GM06990 (cell line): Measurements from ENCODE around the gene PRORP.

ENCODE experiments used
- DNase-seq: peaks from one replicate; pipeline ENCODE4 v3.0.0-alpha.2; 2011; ENCODE audit not compliant: insufficient read length; ENCODE audit errors: extremely low read depth
- H3K27me3 ChIP-seq: replicated peaks from 2 replicates; pipeline ENCODE4 v1.6.0; 2011; ENCODE audit warnings: low read length; ENCODE audit not compliant: control insufficient read depth, insufficient read depth
- H3K36me3 ChIP-seq: 2 replicates; pipeline ENCODE4 v1.5.1; 2011; ENCODE audit warnings: low read length; ENCODE audit not compliant: control insufficient read depth, insufficient read depth
- H3K4me3 ChIP-seq: replicated peaks from 2 replicates; pipeline ENCODE4 v1.5.1; 2011; ENCODE audit warnings: low read depth, mild to moderate bottlenecking, control low read depth, low read length
- CTCF ChIP-seq: IDR thresholded peaks from 2 replicates; pipeline ENCODE4 v1.5.1; 2011; ENCODE audit warnings: low read length, control low read depth, mild to moderate bottlenecking, inconsistent platforms; ENCODE audit not compliant: insufficient read depth, poor library complexity, severe bottlenecking

Gene PRORP

GRCh38 chr14:35140718-35141581, 18.6 kb downstream of the PRORP start:
- DNase-seq = no peak
- H3K4me3 ChIP-seq = no peak overlapping the region
- H3K27me3 ChIP-seq = no peaks in the 10 kb centered on the region
- TF ChIP-seq CTCF = peak; percentile 27
- H3K36me3 ChIP-seq = peaks cover 1% of the 10 kb centered on the region; the same call in 1 of the 2 replicates

GRCh38 chr14:35144029-35144428, 21.7 kb downstream of the PRORP start:
- Histone ChIP-seq H3K4me3 (no peak overlapping the region), H3K27me3 (no peaks in the 10 kb centered on the region), H3K36me3 (peaks cover 1% of the 10 kb centered on the region; the same call in 1 of the 2 replicates)
- no peak for DNase-seq
- no peak for TF ChIP-seq CTCF

- Histone ChIP-seq H3K36me3 (peaks cover 1% of the 10 kb centered on the region; the same call in 1 of the 2 replicates), H3K4me3 (no peak overlapping the region), H3K27me3 (no peaks in the 10 kb centered on the region)
- no peak for TF ChIP-seq CTCF
- DNase-seq = no peak
Measured at GRCh38 chr14:35146711-35147149, 24.4 kb downstream of the PRORP start.

- H3K4me3 ChIP-seq = no peak overlapping the region
- peaks cover 1% of the 10 kb centered on the region; the same call in 1 of the 2 replicates for H3K36me3 ChIP-seq
- no peak for TF ChIP-seq CTCF
- DNase-seq = no peak
- H3K27me3 ChIP-seq = no peaks in the 10 kb centered on the region
Measured at GRCh38 chr14:35147186-35147585, 24.8 kb downstream of the PRORP start.

GRCh38 chr14:35147711-35148110, 25.4 kb downstream of the PRORP start:
- Histone ChIP-seq H3K27me3 (no peaks in the 10 kb centered on the region), H3K4me3 (no peak overlapping the region), H3K36me3 (peaks cover 1% of the 10 kb centered on the region; the same call in 1 of the 2 replicates)
- TF ChIP-seq CTCF = no peak
- no peak for DNase-seq
